AG09309 (cell line): Measurements from ENCODE around the gene OLIG2.

Experiments used
- DNase-seq: peaks from one replicate; pipeline ENCODE4 v3.0.0-alpha.2; 2010; ENCODE audit warnings: low read depth
- H3K4me3 ChIP-seq: 2 replicates; pipeline ENCODE4 v1.5.1; 2011; ENCODE audit warnings: mild to moderate bottlenecking, low read depth, low read length, moderate library complexity; ENCODE audit not compliant: control insufficient read depth
- CTCF ChIP-seq: IDR thresholded peaks from 2 replicates; pipeline ENCODE4 v1.5.1; 2011; ENCODE audit warnings: mild to moderate bottlenecking, low read depth, low read length, inconsistent platforms; ENCODE audit not compliant: insufficient read depth, control insufficient read depth; ENCODE audit errors: missing control alignments

Gene OLIG2

GRCh38 chr21:33026878-33027400, 1.2 kb downstream of the OLIG2 start:
- no peak for TF ChIP-seq CTCF
- no peak for DNase-seq
- no peak overlapping the region for H3K4me3 ChIP-seq

- no peak for DNase-seq
- TF ChIP-seq CTCF, result no peak
- H3K4me3 ChIP-seq, result no peak overlapping the region
These were observed 1.9 kb downstream of the OLIG2 start for GRCh38 chr21:33027401-33028286.

- no peak for TF ChIP-seq CTCF
- DNase-seq, result no peak
- no peak overlapping the region for H3K4me3 ChIP-seq
These were observed 2.5 kb downstream of the OLIG2 start for GRCh38 chr21:33028287-33028670.

GRCh38 chr21:33028773-33029384, 3.1 kb downstream of the OLIG2 start:
- TF ChIP-seq CTCF, result no peak
- DNase-seq, result no peak

GRCh38 chr21:33029385-33029921, 3.7 kb downstream of the OLIG2 start:
- DNase-seq, result no peak
- H3K4me3 ChIP-seq, result no peak overlapping the region
- no peak for TF ChIP-seq CTCF

More at GRCh38 chr21:33028773-33029384, 3.1 kb downstream of the OLIG2 start:
- H3K4me3 ChIP-seq, result no peak overlapping the region

GRCh38 chr21:33029975-33030461, 4.3 kb downstream of the OLIG2 start:
- no peak for DNase-seq
- no peak overlapping the region for H3K4me3 ChIP-seq
- no peak for TF ChIP-seq CTCF
